Thyroid gland (tissue), 4 donors: ENCODE results near the gene TRABD2B.

Experiments
- POLR2A ChIP-seq, 2 donors: fragments of 450-650 bp; IDR thresholded peaks; one replicate each; pipeline ENCODE4 v1.6.1; 2017; ENCODE audit warnings: antibody characterized with exemption in 2 of 2, mild to moderate bottlenecking in 2 of 2, moderate library complexity in 1 of 2
- TF ChIP-seq, protein P1 (sequence below), 6 experiments: fragments of 200-600 bp in 3 of 6; fragments of 450-650 bp in 3 of 6; sonication (generic) in 3 of 6; IDR thresholded peaks; one replicate each; pipeline ENCODE4 v1.5.1; 2016 to 2019; ENCODE audit warnings: antibody characterized with exemption in 6 of 6, mild to moderate bottlenecking in 2 of 6, inconsistent platforms in 1 of 6, moderate library complexity in 1 of 6

DNA sequence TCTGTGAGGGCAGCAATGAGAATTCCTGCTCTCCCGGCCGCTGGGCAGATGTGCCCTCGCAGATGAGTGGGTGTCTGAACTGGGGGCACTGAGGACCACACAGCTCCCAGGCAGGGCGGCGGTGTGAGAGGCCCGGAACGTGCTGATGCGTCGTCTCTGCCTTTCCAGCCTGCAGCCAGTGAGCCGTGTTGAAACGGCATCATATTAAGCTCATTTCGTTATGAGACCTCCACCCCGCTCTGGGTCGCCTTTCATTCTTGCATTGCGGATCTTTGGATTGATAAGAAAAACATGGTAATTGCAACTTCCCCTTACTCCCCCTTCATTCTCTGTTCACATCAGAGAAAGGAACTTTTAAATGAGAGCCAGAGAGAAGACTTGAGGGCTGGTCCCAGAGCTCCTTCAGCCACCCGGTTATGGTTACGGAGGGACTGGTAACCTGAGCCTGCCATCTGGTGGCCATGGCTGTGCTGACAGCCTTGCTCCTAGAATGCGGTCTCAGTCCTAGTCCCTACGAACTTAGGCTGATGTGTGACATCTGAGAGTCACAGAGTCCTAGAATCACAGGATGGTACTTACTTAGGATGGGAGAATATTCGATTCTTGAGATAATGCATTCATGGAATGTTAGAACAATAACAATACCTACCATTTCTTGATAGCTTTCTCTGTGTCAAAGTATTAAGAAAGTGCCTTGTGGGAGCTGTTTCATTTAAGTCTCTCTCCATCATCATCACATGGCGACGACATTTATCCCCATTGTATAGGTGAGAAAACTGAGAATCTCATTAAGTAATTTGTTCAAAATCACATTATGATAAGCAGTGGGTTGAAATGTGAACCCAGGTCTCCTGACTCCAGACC, 271.0 kb downstream of the TRABD2B start:
- TF ChIP-seq POLR2A (IDR thresholded peaks at IDR 0.05): no peak
- TF ChIP-seq, protein P1, sequence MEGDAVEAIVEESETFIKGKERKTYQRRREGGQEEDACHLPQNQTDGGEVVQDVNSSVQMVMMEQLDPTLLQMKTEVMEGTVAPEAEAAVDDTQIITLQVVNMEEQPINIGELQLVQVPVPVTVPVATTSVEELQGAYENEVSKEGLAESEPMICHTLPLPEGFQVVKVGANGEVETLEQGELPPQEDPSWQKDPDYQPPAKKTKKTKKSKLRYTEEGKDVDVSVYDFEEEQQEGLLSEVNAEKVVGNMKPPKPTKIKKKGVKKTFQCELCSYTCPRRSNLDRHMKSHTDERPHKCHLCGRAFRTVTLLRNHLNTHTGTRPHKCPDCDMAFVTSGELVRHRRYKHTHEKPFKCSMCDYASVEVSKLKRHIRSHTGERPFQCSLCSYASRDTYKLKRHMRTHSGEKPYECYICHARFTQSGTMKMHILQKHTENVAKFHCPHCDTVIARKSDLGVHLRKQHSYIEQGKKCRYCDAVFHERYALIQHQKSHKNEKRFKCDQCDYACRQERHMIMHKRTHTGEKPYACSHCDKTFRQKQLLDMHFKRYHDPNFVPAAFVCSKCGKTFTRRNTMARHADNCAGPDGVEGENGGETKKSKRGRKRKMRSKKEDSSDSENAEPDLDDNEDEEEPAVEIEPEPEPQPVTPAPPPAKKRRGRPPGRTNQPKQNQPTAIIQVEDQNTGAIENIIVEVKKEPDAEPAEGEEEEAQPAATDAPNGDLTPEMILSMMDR (IDR thresholded peaks at IDR 0.05): peak; percentile 70 to 89 (median 78)
